ENCODE measurements around the gene URB2.

GRCh38 chr1:229640455-229640854 lies 14.4 kb downstream of the URB2 start:
- TF ChIP-seq, protein P1, sequence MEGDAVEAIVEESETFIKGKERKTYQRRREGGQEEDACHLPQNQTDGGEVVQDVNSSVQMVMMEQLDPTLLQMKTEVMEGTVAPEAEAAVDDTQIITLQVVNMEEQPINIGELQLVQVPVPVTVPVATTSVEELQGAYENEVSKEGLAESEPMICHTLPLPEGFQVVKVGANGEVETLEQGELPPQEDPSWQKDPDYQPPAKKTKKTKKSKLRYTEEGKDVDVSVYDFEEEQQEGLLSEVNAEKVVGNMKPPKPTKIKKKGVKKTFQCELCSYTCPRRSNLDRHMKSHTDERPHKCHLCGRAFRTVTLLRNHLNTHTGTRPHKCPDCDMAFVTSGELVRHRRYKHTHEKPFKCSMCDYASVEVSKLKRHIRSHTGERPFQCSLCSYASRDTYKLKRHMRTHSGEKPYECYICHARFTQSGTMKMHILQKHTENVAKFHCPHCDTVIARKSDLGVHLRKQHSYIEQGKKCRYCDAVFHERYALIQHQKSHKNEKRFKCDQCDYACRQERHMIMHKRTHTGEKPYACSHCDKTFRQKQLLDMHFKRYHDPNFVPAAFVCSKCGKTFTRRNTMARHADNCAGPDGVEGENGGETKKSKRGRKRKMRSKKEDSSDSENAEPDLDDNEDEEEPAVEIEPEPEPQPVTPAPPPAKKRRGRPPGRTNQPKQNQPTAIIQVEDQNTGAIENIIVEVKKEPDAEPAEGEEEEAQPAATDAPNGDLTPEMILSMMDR (IDR thresholded peaks at IDR 0.05; ENCODE audit: extremely low read depth in 1 of 2, insufficient read depth in 1 of 2, low read depth in 1 of 2, low read length in 2 of 2), result no peak
- TF ChIP-seq JUN (IDR thresholded peaks at IDR 0.05; ENCODE audit: borderline replicate concordance, insufficient read depth, insufficient read length, low read depth) (no peak), POLR2A (IDR thresholded peaks at IDR 0.05; ENCODE audit: low read depth, low read length) (no peak), EZH2 (IDR thresholded peaks at IDR 0.05; ENCODE audit: borderline replicate concordance, low read depth, low read length, severe bottlenecking) (no peak), POLR2AphosphoS5 (IDR thresholded peaks at IDR 0.05; ENCODE audit: insufficient read depth, low read depth, low read length) (no peak), GATA2 (IDR thresholded peaks at IDR 0.05; ENCODE audit: insufficient read depth, insufficient read length, low read depth, low read length) (no peak), MYC (IDR thresholded peaks at IDR 0.05; ENCODE audit: low read depth, low read length) (no peak), FOS (IDR thresholded peaks at IDR 0.05; ENCODE audit: borderline replicate concordance, insufficient read depth, low read length) (no peak)
- TF ChIP-seq, protein P2, sequence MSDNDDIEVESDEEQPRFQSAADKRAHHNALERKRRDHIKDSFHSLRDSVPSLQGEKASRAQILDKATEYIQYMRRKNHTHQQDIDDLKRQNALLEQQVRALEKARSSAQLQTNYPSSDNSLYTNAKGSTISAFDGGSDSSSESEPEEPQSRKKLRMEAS (IDR thresholded peaks at IDR 0.05; ENCODE audit: insufficient read depth, insufficient read length), result no peak

Data from endothelial cell of umbilical vein (primary cell).